NCI-H1048 (cell line): ENCODE data around the gene OPTC.
"Not testable (repeated sequence)": the region's sequence is repeated elsewhere in the genome, so short reads cannot be mapped to it uniquely, and the experiment has no call there.

Source experiments
- DNase-seq: peaks from one replicate; lab custom pipeline; 2025; lab: John Stamatoyannopoulos, UW

OPTC gene, protein sequence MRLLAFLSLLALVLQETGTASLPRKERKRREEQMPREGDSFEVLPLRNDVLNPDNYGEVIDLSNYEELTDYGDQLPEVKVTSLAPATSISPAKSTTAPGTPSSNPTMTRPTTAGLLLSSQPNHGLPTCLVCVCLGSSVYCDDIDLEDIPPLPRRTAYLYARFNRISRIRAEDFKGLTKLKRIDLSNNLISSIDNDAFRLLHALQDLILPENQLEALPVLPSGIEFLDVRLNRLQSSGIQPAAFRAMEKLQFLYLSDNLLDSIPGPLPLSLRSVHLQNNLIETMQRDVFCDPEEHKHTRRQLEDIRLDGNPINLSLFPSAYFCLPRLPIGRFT

DNA sequence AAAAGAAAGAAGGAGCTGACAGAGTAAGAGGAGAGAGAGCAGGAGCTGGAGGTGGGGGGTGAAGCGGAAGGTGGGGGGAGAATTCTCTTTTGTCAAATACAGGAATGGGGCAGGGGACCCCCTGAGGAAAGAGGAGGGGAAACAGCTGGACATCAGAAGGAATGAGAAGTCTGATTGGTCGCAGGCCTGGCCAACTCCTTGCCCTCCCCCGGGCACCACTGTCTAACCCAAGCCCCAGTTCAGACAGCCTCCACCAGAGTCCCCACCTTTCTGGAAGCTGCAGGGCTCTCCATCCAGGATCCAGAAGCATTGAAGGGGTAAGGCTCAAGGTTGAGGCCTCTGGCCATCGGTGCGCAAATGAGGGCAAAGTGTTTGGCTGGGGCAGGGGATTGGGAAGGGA, at the start of gene OPTC:
Gene OPTC, plus strand, starts transcription at position 253 of the 400 bp plus-strand sequence. CDS start 1,853 bp downstream, outside the sequence.
- DNase-seq, result no peak

DNA sequence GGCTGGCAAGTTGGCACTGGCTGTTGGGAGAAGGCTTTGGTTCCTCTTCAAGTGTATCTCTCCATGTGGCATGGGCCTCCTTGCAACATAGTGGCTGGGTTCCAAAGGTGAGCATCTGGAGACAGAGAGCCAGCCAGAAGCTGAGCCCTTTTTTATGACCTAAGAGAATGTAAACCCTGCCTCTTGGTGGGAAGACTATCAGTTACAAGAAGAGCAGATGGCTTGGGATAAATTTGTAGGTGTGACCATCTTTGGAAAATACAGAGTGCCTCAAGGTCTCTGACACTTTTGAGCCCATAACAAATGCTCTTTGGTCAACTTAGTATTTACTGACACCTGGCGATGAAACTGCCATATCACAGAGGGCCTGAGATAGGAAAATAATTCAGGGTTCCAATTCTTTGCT, 49.8 kb upstream of the OPTC start:
- no peak for DNase-seq

DNA sequence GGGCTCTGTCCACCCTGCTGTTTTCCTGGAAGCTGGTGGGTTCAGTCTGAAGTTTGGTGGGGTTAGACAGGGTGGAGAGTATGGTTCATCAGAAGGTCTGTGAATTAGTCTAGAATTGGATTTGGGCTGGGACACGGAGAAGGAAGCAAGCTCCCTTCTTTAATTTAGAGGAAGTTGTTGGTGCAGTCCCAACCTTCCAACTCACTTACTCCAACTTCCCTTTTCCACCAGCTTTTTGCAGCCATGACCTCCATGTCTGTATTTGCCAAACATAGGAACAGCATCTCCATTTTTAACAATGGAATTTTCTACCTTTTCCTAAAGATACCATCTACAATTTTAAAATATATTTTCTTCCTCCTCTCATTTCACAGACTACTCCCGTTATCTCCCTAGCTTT, 46.8 kb upstream of the OPTC start:
- no peak for DNase-seq

DNA sequence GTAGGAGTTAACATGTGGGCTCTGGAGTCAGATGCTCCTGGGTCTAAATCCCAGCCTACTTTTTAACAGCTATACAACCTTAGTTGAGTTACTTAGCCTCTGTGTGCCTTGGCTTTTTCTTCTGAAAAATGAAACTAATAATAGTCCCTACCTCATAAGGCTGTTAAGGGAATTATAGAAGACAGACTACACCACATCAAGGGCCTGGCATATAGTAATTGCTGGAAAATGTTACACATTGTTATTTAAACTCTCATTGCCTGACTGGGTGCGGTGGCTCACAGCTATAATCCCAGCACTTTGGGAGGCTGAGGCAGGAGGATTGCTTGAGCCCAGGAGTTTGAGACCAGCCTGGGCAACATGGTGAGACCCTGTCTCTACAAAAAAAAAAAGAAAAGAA, 46.4 kb upstream of the OPTC start:
- DNase-seq, result not testable (repeated sequence)

DNA sequence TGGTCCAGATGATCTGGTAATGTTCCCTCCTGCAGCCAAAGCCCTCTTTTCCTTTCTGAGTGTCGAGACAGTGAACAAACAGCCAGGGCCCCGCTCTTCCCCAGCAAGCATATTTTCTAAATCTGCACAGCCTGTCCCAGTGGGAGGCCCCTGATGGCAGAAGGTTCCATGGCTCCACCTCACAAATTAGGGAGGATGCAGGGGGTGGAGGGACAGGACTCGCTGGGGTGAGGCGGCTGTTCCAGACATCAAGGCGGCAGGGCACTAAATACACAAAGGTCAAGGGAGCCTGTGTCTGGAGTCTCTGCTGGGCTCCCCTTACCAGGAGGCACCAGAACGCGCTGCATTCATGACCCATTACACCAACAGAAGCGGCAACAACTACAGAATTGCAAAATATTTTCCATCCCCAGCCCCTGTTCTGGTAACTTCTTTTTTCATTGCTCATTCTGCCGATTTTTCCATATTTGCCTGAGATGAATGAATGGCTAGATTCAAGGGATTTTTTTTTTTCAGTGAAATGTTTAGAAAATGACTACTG, 45.4 kb upstream of the OPTC start:
- DNase-seq, result no peak

DNA sequence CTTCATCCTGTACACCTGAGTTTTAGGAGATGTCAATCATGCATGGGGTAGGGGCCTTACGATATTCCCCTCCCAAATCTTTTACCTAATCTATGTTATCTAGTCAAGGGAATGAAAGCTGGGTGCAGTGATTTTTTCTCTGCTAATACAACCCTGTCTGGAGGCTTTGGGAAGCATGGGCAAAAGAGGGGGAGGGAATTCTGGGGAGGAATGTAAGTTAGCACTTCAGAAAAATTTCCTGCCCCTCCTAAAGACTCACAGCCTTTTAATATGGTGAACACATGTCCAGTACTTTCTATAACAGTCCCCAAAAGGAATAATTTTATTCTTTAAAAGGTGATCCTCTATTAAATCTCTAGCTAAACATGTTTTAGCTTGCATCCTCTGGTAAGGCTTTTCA, 44.0 kb upstream of the OPTC start:
- no peak for DNase-seq

DNA sequence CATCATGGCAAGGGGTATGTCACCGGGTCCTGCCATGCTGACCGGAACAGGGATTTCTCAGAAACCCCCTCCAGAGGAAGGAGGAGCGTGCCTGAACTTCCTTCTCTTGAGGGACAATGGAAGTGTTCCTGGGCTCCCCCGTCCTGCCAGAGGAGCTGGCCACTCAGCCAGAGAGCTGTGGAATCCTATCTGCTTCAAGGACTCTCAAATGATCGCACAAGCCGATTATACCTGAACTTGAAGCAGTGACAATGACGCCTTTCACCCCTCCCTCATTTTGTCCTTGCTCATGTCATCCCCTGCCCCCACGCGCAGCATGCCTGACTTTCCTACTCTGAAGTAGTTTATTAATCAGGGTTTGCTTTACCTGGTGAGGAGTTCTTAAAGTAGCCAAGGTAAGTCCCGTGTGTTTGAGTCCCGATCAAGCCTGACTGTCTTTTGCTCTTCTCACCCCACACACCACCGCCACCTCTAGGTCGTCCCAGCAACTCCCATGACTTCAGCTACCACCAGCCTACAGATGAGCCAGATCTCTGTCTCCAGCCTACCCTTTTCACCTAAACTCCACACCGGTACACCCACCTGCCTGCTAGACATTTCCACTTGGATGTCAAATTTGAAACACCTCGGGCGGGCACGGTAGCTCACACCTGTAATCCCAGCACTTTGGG, 43.3 kb upstream of the OPTC start:
- no peak for DNase-seq

DNA sequence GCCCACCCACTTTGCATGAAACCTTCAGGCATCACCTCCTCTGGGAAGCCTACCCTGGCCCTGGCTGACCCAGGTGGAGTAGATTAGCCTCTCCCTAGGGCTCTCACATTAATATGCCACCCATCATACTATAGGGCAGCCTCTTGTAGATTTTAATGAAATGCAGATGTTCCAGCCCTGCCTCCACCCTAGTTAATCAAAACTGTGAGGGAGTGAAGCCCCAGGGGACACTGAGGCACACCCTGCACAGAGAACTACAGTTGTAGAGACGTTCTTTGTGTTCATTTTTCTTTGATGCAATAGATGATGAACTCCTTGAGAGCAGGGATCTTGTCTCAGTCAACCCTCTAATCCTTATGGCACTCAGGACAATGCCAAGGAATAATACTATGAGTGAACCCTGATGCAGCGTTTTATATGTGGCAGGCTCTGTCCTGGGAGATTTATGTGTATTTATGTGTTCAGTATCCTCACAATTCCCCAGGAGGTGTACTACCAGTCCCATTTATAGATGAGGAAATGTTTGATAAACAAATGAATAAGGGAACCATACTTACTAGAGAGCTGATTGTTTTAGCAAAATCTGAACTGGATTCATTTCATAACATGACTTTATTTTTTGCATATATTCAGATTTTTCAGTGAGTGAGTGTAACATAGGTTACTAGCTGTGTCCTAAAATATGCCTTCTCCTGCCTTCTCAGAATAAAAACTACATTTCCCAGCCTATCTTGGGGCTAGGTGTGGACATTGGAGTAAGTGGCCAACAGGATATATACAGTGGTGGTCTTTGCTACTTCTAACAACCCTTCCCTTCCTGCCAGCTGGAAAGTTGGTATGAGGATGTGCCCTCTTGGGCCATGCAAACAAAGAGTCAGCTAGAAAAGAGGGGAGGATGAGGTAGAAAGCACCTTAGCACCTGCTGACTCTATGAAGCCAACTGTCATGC, 41.8 kb upstream of the OPTC start:
- DNase-seq, result no peak

DNA sequence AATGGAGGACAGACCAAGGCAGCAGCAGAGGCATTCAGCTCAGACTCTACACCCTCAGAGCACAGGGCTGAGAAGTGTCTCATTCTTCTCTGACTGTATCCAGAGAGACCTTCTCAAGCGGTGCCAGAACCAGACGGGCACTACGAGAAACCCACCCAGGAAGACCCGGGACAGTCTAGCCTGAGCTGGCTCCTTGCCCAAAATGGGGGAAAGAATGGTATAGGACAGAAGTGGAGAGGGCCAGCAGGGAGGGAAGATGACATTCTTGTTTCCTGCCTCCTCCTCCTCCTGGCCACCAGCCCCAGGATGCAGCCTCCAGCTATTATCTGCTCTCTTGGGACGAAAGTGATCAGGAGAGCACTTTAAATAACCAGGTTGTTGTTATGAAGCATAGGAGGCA, 40.9 kb upstream of the OPTC start:
- DNase-seq, result no peak

DNA sequence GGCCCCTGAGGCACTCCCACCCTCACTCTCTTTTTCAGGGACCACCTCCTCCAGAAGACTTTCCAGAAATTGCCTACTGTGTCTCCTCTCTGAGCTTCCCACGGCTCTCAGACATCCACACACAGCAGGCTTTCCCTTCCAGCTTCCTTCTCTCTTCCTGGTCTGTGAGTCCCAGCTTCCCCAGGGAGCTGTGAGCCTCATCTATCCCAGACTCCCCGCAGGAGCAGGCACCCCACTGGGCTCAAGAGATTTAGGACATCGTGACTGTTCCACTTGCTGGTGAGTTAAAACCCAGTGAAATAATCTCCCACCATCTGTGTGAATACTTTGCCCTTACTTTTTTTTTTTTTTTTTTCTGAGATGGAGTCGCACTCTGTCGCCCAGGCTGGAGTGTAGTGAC, 40.3 kb upstream of the OPTC start:
- no peak for DNase-seq

DNA sequence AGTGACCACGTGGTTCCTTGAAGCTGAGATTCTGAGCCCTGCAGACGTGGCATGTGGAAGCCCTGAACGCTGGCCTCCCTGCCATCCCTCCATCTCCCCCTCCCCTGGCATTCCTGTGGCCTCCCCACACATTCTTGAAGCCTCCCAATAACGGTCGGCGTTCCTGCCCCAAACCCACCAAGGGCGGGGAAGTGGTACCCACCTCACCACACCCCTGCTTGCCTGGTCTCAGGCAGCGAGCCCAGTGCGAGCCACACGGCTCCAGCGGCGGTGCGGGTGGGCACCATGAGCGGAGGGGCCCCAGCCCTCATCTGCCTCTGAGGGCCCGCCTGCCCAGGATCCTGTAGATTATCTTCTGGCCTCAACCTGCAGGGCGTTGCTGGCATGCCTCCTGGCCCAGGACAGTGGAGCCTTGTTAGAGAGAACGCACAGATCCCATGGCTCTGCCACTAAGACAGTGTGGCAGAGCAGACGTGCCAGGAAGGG, 38.9 kb upstream of the OPTC start:
- DNase-seq, result no peak

DNA sequence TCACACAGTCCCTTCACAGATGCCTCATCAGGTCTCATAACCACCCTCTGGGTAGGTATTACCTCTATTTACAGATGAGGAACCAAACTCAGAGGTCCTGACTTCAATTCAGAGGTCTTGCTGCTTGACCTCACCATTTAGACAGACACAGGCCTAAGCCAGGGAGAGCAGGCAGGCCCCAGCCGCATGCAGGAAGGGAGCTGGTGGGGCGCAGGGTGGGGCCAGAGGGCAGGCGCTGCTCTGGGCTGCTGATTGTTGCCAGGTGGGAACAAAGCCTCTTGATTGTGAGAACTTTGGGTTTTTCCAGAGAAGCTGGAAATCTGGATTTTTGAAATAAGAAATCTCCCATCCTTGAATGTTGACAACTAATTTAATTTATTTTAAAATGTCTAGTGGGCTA, 38.2 kb upstream of the OPTC start:
- DNase-seq, result no peak

DNA sequence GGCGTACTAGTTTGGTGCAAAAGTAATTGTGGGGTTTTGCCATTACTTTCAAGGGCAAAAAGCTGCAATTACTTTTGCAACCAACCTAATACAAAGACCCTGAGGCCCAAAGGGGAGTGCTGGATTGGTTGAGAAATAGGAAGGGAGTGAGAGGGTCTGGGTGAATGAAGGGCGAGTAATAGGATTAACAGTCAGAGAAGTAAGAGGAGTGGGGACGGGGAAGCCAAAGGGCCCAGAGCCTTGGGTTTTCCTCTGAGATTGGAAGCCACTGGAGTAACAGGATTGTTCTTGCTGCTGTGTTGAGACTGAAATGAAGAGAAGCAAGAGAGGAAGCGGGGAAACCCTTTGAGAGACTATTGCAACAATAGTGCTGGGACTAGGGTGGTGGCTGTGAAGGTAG, 37.4 kb upstream of the OPTC start:
- DNase-seq, result no peak

DNA sequence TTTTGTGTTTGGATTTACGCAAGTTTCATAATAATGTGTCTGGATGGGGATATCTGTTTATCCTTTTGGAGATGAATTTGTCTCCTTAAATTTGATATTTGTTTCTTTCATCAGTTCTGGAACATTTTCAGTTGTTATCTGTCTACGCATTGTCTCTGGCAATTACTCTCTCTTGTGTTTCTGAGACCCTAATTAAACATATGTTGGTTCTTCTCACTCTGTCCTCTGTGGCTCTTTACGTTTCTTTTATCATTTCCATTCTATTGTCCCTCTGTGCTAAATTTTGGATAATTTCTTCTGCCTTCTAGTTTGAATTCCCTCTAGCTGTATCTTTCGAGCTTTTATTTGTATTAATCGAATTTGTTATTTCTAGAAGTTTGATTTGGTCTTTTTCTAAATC, 35.9 kb upstream of the OPTC start:
- DNase-seq, result no peak

DNA sequence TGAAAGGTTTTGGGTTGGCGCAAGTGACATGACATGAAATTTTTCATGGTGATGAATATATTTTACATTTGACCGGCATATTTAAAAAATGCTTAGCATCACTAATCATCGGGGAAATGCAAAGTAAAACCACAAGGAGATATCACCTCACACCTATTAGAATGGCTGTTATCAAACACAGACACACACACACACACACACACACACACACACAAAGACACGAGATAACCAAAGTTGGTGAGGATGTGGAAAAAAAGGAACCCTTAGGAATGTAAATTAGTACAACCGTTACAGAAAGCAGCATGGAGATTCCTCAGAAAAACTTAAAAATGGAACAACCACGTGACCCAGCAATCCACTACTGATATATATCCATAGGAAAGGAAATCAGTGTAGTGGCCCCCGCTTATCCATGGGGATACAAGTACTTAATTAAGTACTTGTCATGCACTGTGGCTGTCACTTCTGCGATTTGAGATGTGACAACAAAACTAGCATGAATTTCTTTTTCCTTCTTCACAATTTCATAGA, 34.2 kb upstream of the OPTC start:
- no peak for DNase-seq

DNA sequence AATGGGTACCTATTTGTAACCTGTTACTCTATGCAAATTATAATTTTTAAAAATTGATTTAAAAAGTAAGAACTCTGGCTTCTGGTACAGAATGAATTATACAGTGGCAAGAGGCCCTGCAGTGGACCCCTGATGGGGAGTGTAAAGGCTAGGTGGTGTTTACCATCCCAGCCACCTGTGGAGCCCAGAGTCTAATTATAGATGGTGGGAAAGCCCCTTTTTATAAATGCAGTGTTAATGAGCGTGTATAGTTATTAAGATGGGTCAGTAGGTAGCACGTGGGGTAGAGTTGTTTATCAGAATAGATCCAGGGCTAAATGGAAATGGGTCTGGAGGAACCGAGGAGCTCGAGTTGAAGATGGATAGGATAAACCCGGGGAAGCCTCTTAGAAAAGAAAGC, 32.2 kb upstream of the OPTC start:
- no peak for DNase-seq

DNA sequence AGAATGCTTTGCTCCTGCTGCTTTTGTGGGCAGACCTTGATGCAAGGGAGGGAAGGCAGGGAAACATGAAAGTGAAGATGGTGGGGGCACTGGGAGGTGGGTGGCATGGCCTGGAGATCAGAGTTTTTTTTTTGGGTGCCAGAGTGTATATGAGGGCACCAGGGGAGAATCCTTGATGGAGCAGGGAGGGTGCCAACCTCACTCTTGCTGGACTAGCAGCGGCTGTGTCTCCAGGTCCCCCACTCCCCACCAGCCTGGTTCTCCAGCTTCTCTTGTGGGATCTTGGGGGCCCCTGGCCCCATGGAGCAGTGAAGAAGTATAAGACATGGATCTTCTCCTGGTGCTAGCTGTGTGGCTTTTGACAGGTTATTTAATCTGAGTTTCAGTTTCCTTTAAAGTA, 31.8 kb upstream of the OPTC start:
- no peak for DNase-seq

DNA sequence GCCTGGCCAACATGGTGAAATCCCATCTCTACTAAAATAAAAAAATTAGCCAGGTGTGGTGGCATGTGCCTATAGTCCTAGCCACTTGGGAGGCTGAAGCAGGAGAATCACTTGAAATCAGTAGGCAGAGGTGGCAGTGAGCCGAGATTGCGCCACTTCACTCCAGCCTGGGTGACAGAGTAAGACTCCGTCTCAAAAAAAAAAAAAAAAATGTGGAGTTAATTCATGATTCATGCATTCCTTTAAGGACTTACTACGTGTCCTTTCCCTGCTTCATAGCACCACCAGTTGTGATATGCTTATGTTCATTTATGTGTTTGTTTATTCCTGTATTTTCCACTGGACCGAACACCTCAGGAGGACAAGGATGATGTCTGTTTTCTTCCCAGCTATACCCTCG, 31.1 kb upstream of the OPTC start:
- no peak for DNase-seq

DNA sequence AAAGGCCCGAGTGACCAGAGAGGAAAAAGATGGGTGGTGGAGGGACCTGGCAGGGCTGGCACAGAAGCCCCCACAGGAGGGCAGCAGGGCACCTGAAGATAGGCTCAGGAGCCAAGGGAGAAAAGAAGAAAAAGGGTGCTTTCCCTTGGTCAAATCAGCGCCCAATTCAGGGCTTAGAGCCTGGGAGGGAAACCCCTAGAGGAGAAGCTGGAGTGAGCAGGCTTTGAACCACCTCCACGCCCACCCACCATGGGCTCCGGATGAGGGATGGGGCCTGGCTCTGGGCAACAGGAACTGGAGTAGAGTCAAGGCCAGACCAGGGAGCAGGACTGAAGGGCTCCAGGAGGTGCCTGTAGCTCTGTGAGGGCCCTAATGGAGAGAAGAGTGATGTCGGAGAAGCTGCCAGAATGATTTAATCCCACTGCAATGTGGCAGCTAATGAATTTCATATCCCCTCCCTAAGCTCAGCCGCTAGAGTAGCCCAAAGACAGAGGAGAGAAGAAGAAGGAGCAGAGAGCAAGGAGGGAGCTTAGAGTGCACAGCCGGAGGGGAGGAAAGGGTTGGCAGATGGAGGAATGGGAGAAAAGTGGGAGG, 30.4 kb upstream of the OPTC start:
- no peak for DNase-seq

DNA sequence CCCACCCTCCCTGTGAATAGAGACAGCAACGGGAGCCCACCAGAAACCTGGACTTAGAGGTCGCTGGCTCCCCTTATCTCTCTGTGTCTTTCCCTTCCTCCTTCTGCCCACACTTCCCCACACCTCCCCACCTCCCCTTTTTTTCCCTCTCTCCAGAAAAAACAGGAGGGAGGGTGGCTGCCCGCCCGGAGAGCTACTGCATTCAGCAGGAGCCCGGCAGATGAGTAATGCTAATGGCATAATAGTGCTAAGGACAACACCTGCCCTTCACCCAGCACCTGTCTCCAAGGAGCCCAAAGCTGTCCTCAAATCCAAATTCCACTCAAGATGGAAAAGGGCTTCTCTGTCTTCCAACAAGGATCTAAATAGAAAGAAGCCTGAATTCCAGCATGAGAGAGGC, 29.7 kb upstream of the OPTC start:
- no peak for DNase-seq

DNA sequence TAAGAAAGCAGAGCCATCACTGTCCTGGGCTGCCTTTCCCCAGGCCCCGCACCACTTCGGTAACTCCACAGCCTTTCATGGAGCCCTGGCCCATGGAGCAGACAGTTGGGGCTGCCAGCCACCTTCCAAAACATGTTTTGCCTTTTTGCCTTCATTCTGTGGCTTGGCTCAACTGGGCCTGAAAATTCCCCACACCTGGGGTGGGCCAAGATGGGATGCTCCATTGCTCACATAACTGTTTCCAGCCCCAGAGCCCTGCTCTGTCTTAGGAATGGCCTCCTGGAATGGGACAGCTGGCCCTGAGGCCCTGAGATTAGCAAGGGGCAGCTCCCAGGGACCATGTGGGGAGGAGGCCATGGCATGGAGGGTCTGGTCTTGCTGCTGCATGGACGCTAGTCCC, 29.2 kb upstream of the OPTC start:
- DNase-seq, result no peak
